Activated CD4-positive, alpha-beta T cell treated with anti-CD3 and anti-CD28 coated beads, Interleukin-2, amount 10 ng/mL, durations not matched to agents 7 days and 5 days (primary cell): Measurements from ENCODE around the gene ATG9B. TPM values are rescaled to one million over a fixed set of nuclear protein-coding genes. Genes with fewer than 3 reads are reported as not detected.

ENCODE experiments used
- CTCF ChIA-PET: fragments of 350-600 bp; sonication (Branson Sonifier 250); formaldehyde crosslinking; loops from one replicate; lab custom pipeline; 2021; ENCODE audit warnings: antibody characterized with exemption; lab: Charles Lee
- POLR2A ChIA-PET: fragments of 350-600 bp; sonication (Branson Sonifier 250); formaldehyde crosslinking; loops from one replicate; lab custom pipeline; 2021; ENCODE audit warnings: antibody characterized with exemption; lab: Charles Lee
- DNase-seq: peaks from one replicate; pipeline ENCODE4 v3.0.0-alpha.2; 2020
- H3K27ac Mint-ChIP-seq: one replicate; pipeline ENCODE4 v1.8.0; 2021; ENCODE audit warnings: mild to moderate bottlenecking, moderate library complexity, mixed read lengths
- H3K27me3 Mint-ChIP-seq: one replicate; pipeline ENCODE4 v1.8.0; 2021; ENCODE audit warnings: mixed read lengths
- H3K36me3 Mint-ChIP-seq: one replicate; pipeline ENCODE4 v1.8.0; 2021; ENCODE audit warnings: low read depth, mixed read lengths
- H3K4me1 Mint-ChIP-seq: one replicate; pipeline ENCODE4 v1.8.0; 2021; ENCODE audit warnings: mixed read lengths
- H3K4me3 Mint-ChIP-seq: one replicate; pipeline ENCODE4 v1.8.0; 2021; ENCODE audit warnings: mild to moderate bottlenecking, moderate library complexity, mixed read lengths
- H3K9me3 Mint-ChIP-seq: one replicate; pipeline ENCODE4 v1.8.0; 2021; ENCODE audit warnings: mixed read lengths
- total RNA-seq, 2 experiments: library from RNA; stranded (reverse); gene quantifications; one replicate each; pipeline ENCODE4 v1.2.3, GENCODE V29; 2021

The ATG9B gene
- total RNA-seq, 2 experiments from 2014 or later: 12.1 to 12.3 TPM

DNA sequence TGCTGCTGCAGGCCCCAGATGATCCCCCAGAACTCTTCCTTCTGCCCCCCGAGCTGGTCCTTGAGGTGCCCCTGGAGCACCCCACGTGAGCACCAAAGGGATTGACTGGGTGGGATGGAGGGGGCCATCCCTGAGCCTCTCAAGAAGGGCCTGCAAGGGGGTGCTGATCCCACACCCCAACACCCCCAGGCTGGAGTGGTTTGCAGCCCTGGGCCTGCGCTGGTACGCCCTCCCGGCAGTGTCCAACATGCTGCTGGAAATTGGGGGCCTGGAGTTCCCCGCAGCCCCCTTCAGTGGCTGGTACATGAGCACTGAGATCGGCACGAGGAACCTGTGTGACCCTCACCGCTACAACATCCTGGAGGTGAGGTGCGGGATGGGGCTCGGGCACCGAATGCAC, 25.3 kb downstream of the ATG9B start:
- Mint-ChIP-seq H3K4me3 (no peak overlapping the region), H3K36me3 (peaks cover 10% of the 10 kb centered on the region)

DNA sequence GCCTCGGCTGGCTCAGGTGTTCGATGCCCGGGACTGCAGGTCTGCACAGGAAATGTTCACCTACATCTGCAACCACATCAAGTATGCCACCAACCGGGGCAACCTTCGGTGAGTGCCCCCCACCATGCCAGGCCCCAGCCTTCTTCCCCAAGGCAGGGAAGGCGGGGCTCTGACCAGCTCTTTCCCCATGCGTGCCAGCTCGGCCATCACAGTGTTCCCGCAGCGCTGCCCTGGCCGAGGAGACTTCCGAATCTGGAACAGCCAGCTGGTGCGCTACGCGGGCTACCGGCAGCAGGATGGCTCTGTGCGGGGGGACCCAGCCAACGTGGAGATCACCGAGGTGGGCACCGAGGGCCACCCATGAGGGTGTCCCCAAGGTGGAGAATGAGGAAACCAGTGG, 26.0 kb downstream of the ATG9B start:
- H3K4me1 Mint-ChIP-seq: peaks cover 45% of the 10 kb centered on the region
- no peak overlapping the region for H3K27ac Mint-ChIP-seq
- no peaks in the 10 kb centered on the region for H3K27me3 Mint-ChIP-seq
- ChIA-PET POLR2A (no interaction called here), CTCF (interaction anchor here (0.7 to 3.6 kb wide), 4 partner anchors 12 to 19 kb away, joined by 3 to 28 read pairs (median 4); no protein-coding TSS in a partner anchor)
- DNase-seq: no peak
- H3K9me3 Mint-ChIP-seq: no peaks in the 10 kb centered on the region
- H3K4me3 Mint-ChIP-seq: no peak overlapping the region
- H3K36me3 Mint-ChIP-seq: peaks cover 10% of the 10 kb centered on the region

More for the DNA sequence above, 25.3 kb downstream of the ATG9B start:
- DNase-seq: no peak
- CTCF ChIA-PET: interaction anchor here (0.7 to 3.6 kb wide), 3 partner anchors 11 to 20 kb away, joined by 3 to 28 read pairs (median 3); no protein-coding TSS in a partner anchor
- Mint-ChIP-seq H3K27me3 (no peaks in the 10 kb centered on the region), H3K4me1 (peaks cover 41% of the 10 kb centered on the region), H3K9me3 (no peaks in the 10 kb centered on the region), H3K27ac (no peak overlapping the region)
- POLR2A ChIA-PET: no interaction called here

DNA sequence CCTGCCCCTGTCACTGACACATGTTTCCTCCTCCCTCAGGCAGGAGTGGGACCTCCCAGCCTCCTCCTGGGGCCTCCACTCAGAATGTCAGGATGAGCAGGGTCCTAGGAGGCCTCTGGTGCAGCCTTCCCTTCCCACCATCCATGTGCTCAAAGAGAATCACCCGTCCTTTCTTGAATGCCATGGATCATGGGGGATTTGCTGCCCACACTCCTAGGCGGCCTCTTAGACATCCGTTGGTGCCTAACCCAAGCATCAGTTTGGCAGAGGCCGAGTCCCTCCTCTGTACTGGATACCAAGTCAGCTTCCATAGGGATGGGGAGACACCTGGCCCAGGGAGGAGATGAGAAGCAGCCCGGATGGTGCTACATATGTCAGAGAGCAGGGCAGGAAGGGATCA, 26.5 kb downstream of the ATG9B start:
- Mint-ChIP-seq H3K9me3 (no peaks in the 10 kb centered on the region), H3K4me3 (no peak overlapping the region), H3K27ac (peak overlapping the region; percentile 68), H3K4me1 (peaks cover 46% of the 10 kb centered on the region), H3K27me3 (no peaks in the 10 kb centered on the region), H3K36me3 (peaks cover 10% of the 10 kb centered on the region)
- ChIA-PET POLR2A (no interaction called here), CTCF (interaction anchor here (1.4 to 3.6 kb wide), 4 partner anchors 12 to 21 kb away, joined by 3 to 28 read pairs (median 5); no protein-coding TSS in a partner anchor)
- DNase-seq: no peak

DNA sequence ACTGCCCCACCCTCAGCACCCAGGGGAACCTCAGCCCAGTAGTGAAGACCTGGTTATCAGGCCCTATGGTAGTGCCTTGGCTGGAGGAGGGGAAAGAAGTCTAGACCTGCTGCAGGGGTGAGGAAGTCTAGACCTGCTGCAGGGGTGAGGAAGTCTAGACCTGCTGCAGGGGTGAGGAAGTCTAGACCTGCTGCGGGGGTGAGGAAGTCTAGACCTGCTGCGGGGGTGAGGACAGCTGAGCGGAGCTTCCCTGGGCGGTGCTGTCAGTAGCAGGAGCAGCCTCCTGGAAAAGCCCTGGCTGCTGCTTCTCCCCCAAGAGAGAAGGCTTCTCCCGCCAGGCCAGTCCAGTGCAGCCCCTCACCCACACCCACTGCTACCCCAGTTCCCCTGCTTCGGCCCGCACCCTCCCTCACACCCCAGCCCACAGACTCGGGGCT, 27.2 kb downstream of the ATG9B start:
- H3K27ac Mint-ChIP-seq: no peak overlapping the region
- no peak for DNase-seq
- no peaks in the 10 kb centered on the region for H3K9me3 Mint-ChIP-seq
- H3K36me3 Mint-ChIP-seq: peaks cover 10% of the 10 kb centered on the region
- H3K4me1 Mint-ChIP-seq: peaks cover 47% of the 10 kb centered on the region
- ChIA-PET CTCF (interaction anchor here (1.4 to 3.6 kb wide), 4 partner anchors 11 to 21 kb away, joined by 3 to 28 read pairs (median 5); no protein-coding TSS in a partner anchor), POLR2A (no interaction called here)
- no peaks in the 10 kb centered on the region for H3K27me3 Mint-ChIP-seq
- no peak overlapping the region for H3K4me3 Mint-ChIP-seq

DNA sequence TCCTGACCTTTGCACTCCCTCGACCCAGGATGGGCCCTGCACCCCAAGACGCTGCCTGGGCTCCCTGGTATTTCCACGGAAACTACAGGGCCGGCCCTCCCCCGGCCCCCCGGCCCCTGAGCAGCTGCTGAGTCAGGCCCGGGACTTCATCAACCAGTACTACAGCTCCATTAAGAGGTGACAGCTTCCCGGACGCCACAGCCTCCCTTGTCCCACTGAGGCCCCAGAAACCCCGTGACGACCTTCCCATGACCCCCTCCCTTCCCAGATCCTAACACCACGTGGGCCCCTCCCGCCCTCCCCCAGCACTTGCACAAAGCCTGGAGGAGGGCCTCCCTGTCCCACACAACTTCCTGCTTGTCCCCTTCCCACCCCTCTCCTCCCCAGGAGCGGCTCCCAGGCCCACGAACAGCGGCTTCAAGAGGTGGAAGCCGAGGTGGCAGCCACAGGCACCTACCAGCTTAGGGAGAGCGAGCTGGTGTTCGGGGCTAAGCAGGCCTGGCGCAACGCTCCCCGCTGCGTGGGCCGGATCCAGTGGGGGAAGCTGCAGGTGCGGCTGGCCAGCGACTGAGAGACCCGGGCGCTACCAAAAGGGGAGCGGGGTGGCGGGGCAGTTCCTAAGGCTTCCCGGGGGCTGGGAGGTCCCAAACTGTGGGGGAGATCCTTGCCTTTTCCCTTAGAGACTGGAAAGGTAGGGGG, 27.8 kb downstream of the ATG9B start:
- no peaks in the 10 kb centered on the region for H3K9me3 Mint-ChIP-seq
- H3K27ac Mint-ChIP-seq: peak overlapping the region; percentile 36
- no peak overlapping the region for H3K4me3 Mint-ChIP-seq

DNA sequence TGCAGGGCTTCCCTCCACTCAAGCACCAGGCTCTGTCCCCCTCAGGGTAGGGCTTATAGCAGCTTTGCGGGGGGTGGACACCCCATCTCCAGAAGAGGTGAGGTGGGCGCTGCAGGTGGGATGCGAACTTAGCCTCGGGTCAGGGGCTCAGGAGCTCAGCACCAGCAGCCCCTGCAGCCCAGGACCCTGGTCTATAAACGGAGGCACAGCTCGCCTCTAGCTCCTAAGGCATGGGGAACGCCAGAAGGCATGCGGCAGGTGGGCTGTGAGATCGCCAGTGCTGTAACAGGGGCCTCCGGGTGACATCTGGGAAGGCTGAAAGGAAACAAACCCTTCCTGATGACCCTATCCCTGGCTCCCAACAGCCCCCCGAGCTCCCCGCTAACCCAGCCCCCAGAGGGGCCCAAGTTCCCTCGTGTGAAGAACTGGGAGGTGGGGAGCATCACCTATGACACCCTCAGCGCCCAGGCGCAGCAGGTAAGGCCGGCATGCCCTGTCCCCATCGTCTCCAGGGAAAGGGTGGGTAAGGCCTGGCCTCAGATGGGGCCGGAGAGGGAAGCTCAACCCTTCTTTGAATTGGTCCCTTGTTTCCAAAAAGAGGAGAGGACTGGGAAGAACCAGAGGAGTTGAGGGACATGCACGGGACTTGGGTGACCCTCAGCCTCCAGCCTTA, 29.3 kb downstream of the ATG9B start:
- H3K4me1 Mint-ChIP-seq: peaks cover 43% of the 10 kb centered on the region
- peak overlapping the region; percentile 80 for H3K27ac Mint-ChIP-seq
- H3K27me3 Mint-ChIP-seq: no peaks in the 10 kb centered on the region
- ChIA-PET CTCF (interaction anchor here (1.1 to 1.6 kb wide), 8 partner anchors 9 to 115 kb away, joined by 3 to 10 read pairs (median 6); no protein-coding TSS in a partner anchor), POLR2A (no interaction called here)
- H3K36me3 Mint-ChIP-seq: peaks cover 17% of the 10 kb centered on the region
- DNase-seq: no peak
- H3K4me3 Mint-ChIP-seq: peak overlapping the region; percentile 58
- peaks cover 15% of the 10 kb centered on the region for H3K9me3 Mint-ChIP-seq

More for the DNA sequence above, 27.8 kb downstream of the ATG9B start:
- ChIA-PET CTCF (interaction anchor here (1.4 to 3.6 kb wide), 2 partner anchors 13 to 22 kb away, joined by 4 to 28 read pairs; no protein-coding TSS in a partner anchor), POLR2A (no interaction called here)
- no peak for DNase-seq
- H3K4me1 Mint-ChIP-seq: peaks cover 47% of the 10 kb centered on the region
- H3K36me3 Mint-ChIP-seq: peaks cover 10% of the 10 kb centered on the region
- H3K27me3 Mint-ChIP-seq: no peaks in the 10 kb centered on the region

DNA sequence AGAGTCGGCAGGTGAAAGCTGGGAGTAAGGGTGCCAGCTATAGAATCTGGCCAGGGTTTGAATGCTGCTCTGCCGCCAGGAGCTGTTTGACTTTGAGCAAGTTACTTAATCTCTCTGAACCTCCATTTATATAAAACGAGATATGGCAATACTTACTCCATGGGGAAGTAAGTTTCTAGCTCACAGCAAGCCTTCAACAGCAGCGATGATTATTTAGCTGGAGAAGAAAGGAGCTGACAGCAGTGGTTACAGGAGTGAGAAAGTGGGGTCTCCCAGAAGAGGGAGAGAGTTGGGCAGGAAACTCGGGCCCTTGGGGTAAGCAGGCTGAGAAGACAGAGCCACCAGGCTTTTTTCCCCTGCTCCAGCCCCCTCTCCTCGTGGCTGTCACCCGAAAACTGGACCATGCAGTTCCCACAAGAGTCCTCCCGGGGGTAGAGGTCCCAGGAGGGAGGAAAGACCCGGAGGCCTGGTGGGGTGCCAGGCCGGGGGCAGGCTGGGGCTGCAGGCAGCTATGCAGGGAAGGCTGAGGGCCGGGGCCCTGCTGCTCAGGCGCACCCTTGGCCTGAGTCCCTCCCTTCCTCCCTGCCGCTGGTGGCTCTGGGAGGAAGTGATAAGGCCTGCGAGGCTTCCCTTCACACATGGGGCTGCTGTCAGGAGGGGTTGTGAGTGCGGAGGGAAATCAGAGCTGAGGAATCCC, 30.0 kb downstream of the ATG9B start:
- Mint-ChIP-seq H3K4me3 (peak overlapping the region; percentile 58), H3K9me3 (peaks cover 21% of the 10 kb centered on the region)
- POLR2A ChIA-PET: no interaction called here

DNA sequence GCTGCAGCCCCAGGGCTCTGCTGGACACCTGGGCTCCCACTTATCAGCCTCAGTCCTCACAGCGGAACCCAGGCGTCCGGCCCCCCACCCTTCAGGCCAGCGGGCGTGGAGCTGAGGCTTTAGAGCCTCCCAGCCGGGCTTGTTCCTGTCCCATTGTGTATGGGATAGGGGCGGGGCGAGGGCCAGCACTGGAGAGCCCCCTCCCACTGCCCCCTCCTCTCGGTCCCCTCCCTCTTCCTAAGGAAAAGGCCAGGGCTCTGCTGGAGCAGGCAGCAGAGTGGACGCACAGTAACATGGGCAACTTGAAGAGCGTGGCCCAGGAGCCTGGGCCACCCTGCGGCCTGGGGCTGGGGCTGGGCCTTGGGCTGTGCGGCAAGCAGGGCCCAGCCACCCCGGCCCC, 30.8 kb downstream of the ATG9B start:
- POLR2A ChIA-PET: interaction anchor here (0.7 kb wide), 1 partner anchor 478 kb away, joined by 3 read pairs; no protein-coding TSS in a partner anchor

More for the DNA sequence above, 30.0 kb downstream of the ATG9B start:
- DNase-seq: peak; percentile 51
- Mint-ChIP-seq H3K27me3 (no peaks in the 10 kb centered on the region), H3K27ac (peak overlapping the region; percentile 80), H3K36me3 (peaks cover 17% of the 10 kb centered on the region), H3K4me1 (peaks cover 46% of the 10 kb centered on the region)
- CTCF ChIA-PET: interaction anchor here (0.8 to 1.6 kb wide), 11 partner anchors 8 to 114 kb away, joined by 3 to 10 read pairs (median 4); no protein-coding TSS in a partner anchor

DNA sequence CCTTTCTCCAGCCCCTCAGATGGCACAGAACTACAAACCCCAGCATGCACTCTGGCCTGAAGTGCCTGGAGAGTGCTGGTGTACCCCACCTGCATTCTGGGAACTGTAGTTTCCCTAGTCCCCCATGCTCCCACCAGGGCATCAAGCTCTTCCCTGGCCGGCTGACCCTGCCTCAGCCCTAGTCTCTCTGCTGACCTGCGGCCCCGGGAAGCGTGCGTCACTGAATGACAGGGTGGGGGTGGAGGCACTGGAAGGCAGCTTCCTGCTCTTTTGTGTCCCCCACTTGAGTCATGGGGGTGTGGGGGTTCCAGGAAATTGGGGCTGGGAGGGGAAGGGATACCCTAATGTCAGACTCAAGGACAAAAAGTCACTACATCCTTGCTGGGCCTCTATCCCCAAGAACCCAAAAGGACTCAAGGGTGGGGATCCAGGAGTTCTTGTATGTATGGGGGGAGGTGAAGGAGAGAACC, 31.4 kb downstream of the ATG9B start:
- H3K36me3 Mint-ChIP-seq: peaks cover 12% of the 10 kb centered on the region
- H3K4me1 Mint-ChIP-seq: peaks cover 47% of the 10 kb centered on the region
- no peak overlapping the region for H3K4me3 Mint-ChIP-seq
- CTCF ChIA-PET: interaction anchor here (0.9 to 1.2 kb wide), 3 partner anchors 9 to 18 kb away, joined by 3 to 5 read pairs (median 3); no protein-coding TSS in a partner anchor
- H3K27me3 Mint-ChIP-seq: no peaks in the 10 kb centered on the region
- peaks cover 21% of the 10 kb centered on the region for H3K9me3 Mint-ChIP-seq
- no peak for DNase-seq
- H3K27ac Mint-ChIP-seq: no peak overlapping the region
- POLR2A ChIA-PET: interaction anchor here (0.5 kb wide), 1 partner anchor 111 kb away, joined by 3 read pairs; no protein-coding TSS in a partner anchor

More for the DNA sequence above, 30.8 kb downstream of the ATG9B start:
- no peak for DNase-seq
- H3K27me3 Mint-ChIP-seq: no peaks in the 10 kb centered on the region
- CTCF ChIA-PET: interaction anchor here (0.8 to 1.6 kb wide), 7 partner anchors 9 to 95 kb away, joined by 3 to 9 read pairs (median 4); no protein-coding TSS in a partner anchor
- H3K4me3 Mint-ChIP-seq: no peak overlapping the region
- peaks cover 16% of the 10 kb centered on the region for H3K36me3 Mint-ChIP-seq
- peaks cover 21% of the 10 kb centered on the region for H3K9me3 Mint-ChIP-seq
- H3K27ac Mint-ChIP-seq: no peak overlapping the region
- peaks cover 47% of the 10 kb centered on the region for H3K4me1 Mint-ChIP-seq

DNA sequence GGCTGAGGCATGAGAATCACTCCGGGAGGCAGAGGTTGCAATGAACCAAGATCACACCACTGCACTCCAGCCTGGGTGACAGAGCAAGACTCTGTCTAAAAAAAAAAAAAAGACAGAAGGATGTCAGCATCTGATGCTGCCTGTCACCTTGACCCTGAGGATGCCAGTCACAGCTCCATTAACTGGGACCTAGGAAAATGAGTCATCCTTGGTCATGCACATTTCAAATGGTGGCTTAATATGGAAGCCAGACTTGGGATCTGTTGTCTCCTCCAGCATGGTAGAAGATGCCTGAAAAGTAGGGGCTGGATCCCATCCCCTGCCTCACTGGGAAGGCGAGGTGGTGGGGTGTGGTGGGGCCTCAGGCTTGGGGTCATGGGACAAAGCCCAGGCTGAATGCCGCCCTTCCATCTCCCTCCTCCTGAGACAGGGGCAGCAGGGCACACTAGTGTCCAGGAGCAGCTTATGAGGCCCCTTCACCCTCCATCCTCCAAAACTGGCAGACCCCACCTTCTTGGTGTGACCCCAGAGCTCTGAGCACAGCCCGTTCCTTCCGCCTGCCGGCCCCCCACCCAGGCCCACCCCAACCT, 32.1 kb downstream of the ATG9B start:
- Mint-ChIP-seq H3K27me3 (no peaks in the 10 kb centered on the region), H3K27ac (no peak overlapping the region), H3K36me3 (peaks cover 8% of the 10 kb centered on the region), H3K4me1 (peaks cover 44% of the 10 kb centered on the region), H3K4me3 (no peak overlapping the region), H3K9me3 (peaks cover 21% of the 10 kb centered on the region)
- ChIA-PET POLR2A (no interaction called here), CTCF (interaction anchor here (0.7 to 1.2 kb wide), 5 partner anchors 8 to 98 kb away, joined by 3 to 5 read pairs (median 3); no protein-coding TSS in a partner anchor)
- no peak for DNase-seq

DNA sequence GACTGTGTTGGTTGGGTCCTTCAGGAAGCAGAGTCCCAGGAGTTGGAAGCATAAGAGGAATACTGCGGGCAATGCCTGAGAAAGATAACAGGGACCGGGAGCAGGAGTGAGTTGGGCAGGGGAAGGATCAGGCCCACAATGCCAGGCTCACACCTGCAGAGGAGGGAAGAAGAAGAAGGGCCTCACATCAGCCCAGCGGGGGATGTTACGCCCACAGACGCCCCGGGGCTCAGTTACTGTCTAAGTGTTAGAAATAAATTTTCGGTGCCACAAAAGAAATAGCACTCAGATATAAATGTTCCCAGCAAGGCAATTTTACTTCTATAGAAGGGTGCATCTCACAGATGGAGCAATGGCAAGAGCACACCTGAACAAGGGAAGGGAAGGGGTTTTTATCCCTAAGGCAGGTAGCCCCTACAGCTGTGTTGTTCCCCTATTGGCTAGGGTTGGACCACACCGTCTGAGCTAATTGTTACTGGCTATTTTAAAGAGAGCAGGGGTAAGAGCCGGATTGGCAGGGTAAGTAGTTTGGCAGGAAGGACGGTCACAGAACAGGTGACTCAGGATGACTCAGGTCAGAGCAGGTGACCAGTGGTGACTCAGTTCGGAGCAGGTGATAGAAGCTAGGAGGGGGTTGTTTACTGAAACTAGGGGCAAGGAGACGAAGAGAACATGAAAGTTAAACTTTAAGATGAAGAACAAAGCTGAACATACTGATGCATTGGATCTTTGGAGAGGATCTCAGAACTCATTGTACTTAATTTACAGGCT, 33.7 kb downstream of the ATG9B start, which contains the start of gene NOS3:
Gene NOS3 (plus strand): TSS at position 602 of the 771 bp plus-strand sequence. CDS start 2,787 bp downstream, outside the sequence.
- H3K4me3 Mint-ChIP-seq: no peak within 1 kb of the TSS
- peaks cover 4% of the 10 kb centered on the region for H3K27me3 Mint-ChIP-seq
- CTCF ChIA-PET: interaction anchor here (0.5 to 1.6 kb wide), 3 partner anchors 28 to 732 kb away, joined by 3 to 5 read pairs (median 4); no protein-coding TSS in a partner anchor
- peaks cover 21% of the 10 kb centered on the region for H3K9me3 Mint-ChIP-seq
- no peak within 1 kb of the TSS for H3K27ac Mint-ChIP-seq
- no peak for DNase-seq
- POLR2A ChIA-PET: no interaction called here
- peaks cover 8% of the 10 kb centered on the region for H3K36me3 Mint-ChIP-seq
- H3K4me1 Mint-ChIP-seq: peaks cover 43% of the 10 kb centered on the region
